Natural killer cell (primary cell): ENCODE data around the gene ZSCAN26. TPM values are rescaled to one million over a fixed set of nuclear protein-coding genes. Genes with fewer than 3 reads are reported as not detected.

ENCODE experiments used
- ATAC-seq, 3 donors: fragments of 150-1000 bp in 2 of 3; fragments of 200-7000 bp in 1 of 3; cut with Tn5 transposase; 1 replicate in 1 of 3; 2 replicates in 2 of 3; pipeline ENCODE4 v1.10.0; 2021; ENCODE audit warnings: mild to moderate bottlenecking in 2 of 3, moderate library complexity in 2 of 3
- DNase-seq, 2 donors: peaks; one replicate each; pipeline versions ENCODE4 v3.0.0 to v3.0.0-alpha.2; 2013 to 2021; ENCODE audit warnings: mixed read lengths in 1 of 2
- H3K27ac ChIP-seq: one replicate; pipeline ENCODE4 v1.5.1; 2013; ENCODE audit warnings: mild to moderate bottlenecking, low read length
- H3K27me3 ChIP-seq: one replicate; pipeline ENCODE4 v1.6.1; 2013; ENCODE audit warnings: low read length; ENCODE audit not compliant: control insufficient read depth, insufficient read depth
- H3K36me3 ChIP-seq: one replicate; pipeline ENCODE4 v1.6.1; 2013; ENCODE audit warnings: low read length; ENCODE audit not compliant: control insufficient read depth, insufficient read depth
- H3K4me1 ChIP-seq: one replicate; pipeline ENCODE4 v1.6.1; 2013; ENCODE audit warnings: low read length; ENCODE audit not compliant: control insufficient read depth, insufficient read depth
- H3K4me3 ChIP-seq: one replicate; pipeline ENCODE4 v1.5.1; 2013; ENCODE audit warnings: low read length
- H3K9me3 ChIP-seq: one replicate; pipeline ENCODE4 v1.6.1; 2013; ENCODE audit warnings: low read length; ENCODE audit not compliant: control insufficient read depth, insufficient read depth
- H3K27ac Mint-ChIP-seq, 2 donors: one replicate each; pipeline ENCODE4 v1.8.0; 2022; ENCODE audit warnings: mild to moderate bottlenecking in 2 of 2, mixed read lengths in 2 of 2, moderate library complexity in 1 of 2
- H3K27me3 Mint-ChIP-seq, 2 donors: one replicate each; pipeline ENCODE4 v1.8.0; 2022; ENCODE audit warnings: low read depth in 2 of 2, mixed read lengths in 2 of 2
- H3K36me3 Mint-ChIP-seq: one replicate; pipeline ENCODE4 v1.8.0; 2022; ENCODE audit warnings: mixed read lengths
- H3K4me1 Mint-ChIP-seq, 2 donors: one replicate each; pipeline ENCODE4 v1.8.0; 2022; ENCODE audit warnings: mixed read lengths in 2 of 2
- H3K4me3 Mint-ChIP-seq: one replicate; pipeline ENCODE4 v1.8.0; 2022; ENCODE audit warnings: mild to moderate bottlenecking, moderate library complexity, mixed read lengths
- H3K9me3 Mint-ChIP-seq, 2 donors: one replicate each; pipeline ENCODE4 v1.8.0; 2022; ENCODE audit warnings: mixed read lengths in 2 of 2
- WGBS: methylation state at CpG from one replicate; pipeline ENCODE4 v1.1.7; 2013; ENCODE audit warnings: missing lambda C conversion rate; ENCODE audit not compliant: insufficient coverage; 5-methylcytosine and 5-hydroxymethylcytosine counted together
- intact Hi-C: fragments of 100-400 bp; cut with micrococcal nuclease; formaldehyde crosslinking; loops from one replicate; pipeline ENCODE4 v1.14.2; 2022
- total RNA-seq, 4 donors: library from RNA; stranded (reverse); fragments of 120-200 nt in 1 of 4; gene quantifications; one replicate each; pipeline versions ENCODE4 v1.2.3 to v1.2.4, GENCODE V29; 2013 to 2022
- TF ChIP-seq, protein P1 (sequence below): fragments of 200-600 bp; IDR thresholded peaks from one replicate; pipeline ENCODE4 v1.8.0; 2022; ENCODE audit warnings: antibody characterized with exemption

The ZSCAN26 gene
- total RNA-seq, 3 donors from 2014 or later (not counting 1 experiment from before 2014, with no cell fraction given): 13.7 to 24.4 (median 15.4) TPM

DNA sequence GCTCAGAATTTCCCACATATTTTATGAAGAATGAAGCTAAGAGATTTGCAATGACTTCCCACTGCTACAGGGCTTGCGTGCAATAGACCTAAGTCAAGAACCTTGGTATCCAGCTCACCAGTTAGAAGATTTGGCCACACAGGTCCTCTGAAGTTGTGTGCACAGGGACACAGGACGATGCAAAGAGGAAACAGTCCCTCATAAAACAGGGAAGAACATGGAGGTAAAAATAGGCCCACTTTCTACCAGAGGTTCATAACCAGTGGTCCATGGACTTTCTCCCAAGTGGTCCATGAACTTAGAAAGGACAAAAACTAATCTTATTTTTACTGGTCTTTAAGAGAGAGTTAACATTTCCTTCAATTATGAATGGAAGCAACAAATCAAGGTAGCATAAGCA is 16.2 kb upstream of the ZSCAN26 start:
- no peak overlapping the region for H3K27ac Mint-ChIP-seq
- H3K9me3 ChIP-seq: no peaks in the 10 kb centered on the region
- H3K4me1 Mint-ChIP-seq: peaks cover 34 to 46% of the 10 kb centered on the region in 2 donors
- TF ChIP-seq, protein P1, sequence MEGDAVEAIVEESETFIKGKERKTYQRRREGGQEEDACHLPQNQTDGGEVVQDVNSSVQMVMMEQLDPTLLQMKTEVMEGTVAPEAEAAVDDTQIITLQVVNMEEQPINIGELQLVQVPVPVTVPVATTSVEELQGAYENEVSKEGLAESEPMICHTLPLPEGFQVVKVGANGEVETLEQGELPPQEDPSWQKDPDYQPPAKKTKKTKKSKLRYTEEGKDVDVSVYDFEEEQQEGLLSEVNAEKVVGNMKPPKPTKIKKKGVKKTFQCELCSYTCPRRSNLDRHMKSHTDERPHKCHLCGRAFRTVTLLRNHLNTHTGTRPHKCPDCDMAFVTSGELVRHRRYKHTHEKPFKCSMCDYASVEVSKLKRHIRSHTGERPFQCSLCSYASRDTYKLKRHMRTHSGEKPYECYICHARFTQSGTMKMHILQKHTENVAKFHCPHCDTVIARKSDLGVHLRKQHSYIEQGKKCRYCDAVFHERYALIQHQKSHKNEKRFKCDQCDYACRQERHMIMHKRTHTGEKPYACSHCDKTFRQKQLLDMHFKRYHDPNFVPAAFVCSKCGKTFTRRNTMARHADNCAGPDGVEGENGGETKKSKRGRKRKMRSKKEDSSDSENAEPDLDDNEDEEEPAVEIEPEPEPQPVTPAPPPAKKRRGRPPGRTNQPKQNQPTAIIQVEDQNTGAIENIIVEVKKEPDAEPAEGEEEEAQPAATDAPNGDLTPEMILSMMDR: no peak
- H3K27me3 Mint-ChIP-seq: peaks cover 0 to 4% of the 10 kb centered on the region in 2 donors
- H3K4me3 Mint-ChIP-seq: peak overlapping the region; percentile 76
- DNase-seq: no peak
- no peak overlapping the region for H3K4me3 ChIP-seq
- peaks cover 12% of the 10 kb centered on the region for H3K4me1 ChIP-seq
- intact Hi-C loops: loop anchor here (5.0 kb wide), 3 partner anchors 87 to 128 kb away; partner anchors contain the start of genes ZKSCAN8, ZSCAN16 and ZSCAN31
- peaks cover 25% of the 10 kb centered on the region for H3K36me3 Mint-ChIP-seq
- no peak overlapping the region for H3K27ac ChIP-seq
- H3K27me3 ChIP-seq: no peaks in the 10 kb centered on the region
- peaks cover 0 to 3% of the 10 kb centered on the region in 2 donors for H3K9me3 Mint-ChIP-seq
- 78% methylated on average over 2 of the region's 2 CpGs for WGBS
- H3K36me3 ChIP-seq: peaks cover 26% of the 10 kb centered on the region
- ATAC-seq: no peak

DNA sequence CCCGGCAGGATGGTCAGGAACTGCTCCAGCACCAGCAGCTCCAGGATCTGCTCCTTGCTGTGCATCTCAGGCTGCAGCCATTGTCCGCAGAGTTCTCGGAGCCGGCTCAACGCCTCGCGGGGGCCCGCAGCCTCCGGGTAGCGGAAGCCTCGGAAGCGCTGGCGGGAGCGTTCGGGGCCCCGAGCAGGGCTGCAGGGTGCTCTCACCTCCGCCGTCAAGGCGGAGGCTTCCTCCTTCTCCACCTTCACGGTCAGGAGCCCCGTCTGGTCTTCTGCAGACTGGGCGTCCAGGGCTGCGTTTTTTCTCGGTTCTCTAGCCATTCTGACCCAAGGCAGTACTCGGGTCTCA is 15.3 kb upstream of the ZSCAN26 start:
- peak; percentile 24 to 61 for DNase-seq
- peaks cover 18% of the 10 kb centered on the region for H3K36me3 Mint-ChIP-seq
- H3K27ac ChIP-seq: peak overlapping the region; percentile 39

DNA sequence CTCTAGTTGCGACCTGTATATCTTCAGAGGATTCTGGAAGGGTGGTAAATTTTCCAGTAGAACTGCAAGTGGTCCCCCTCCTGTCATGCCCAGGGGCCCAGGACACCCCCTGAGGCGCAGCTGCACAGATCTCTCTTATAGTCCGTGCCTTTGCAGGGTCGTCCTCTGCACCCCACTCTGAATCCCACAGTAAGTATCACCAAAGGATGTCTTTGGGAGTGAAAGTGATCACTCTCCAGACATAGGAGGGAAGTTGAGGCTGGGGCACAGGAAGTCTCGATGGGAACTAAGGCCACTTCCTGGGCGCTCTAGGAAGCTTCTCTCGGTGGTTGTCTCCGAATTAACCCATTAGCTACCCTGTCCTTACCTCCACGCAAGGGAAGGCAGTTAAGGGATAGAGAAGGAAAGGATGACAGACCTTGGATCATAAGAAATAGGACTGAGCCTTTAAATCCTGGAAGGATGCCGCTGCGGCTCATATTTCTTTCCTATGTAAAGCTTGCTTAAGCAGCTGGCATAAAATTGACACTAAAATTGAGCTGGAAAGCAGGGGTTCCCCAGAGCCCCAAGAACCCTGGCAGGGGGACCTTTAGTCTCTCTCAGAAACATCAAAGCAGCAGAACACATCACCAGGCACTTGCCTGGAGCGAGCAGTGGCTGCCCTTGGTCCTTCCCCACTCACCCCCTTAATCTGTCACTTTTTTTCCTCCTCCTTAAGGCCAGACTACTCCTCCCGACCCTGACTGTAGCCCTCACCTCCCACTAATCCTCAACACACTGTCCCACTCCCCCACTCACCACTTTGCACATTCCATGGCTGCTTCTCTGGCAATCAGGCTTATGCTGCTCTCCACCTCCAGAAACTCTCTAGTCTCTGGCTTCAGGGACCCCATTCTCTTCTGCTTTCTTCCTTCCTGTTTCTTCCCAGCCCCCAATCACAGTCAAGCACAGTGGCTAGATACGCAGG is 14.7 kb upstream of the ZSCAN26 start, which contains the start of gene ZKSCAN4:
Gene ZKSCAN4 (minus strand): TSS at position 261 of the 967 bp plus-strand sequence. CDS start 289 bp downstream, outside the sequence.
- peak within 1 kb of the TSS; percentile 81 for H3K4me3 ChIP-seq
- Mint-ChIP-seq H3K27me3 (peaks cover 3 to 8% of the 10 kb centered on the region in 2 donors), H3K36me3 (peaks cover 12% of the 10 kb centered on the region), H3K9me3 (peaks cover 0 to 3% of the 10 kb centered on the region in 2 donors), H3K4me1 (peaks cover 31 to 38% of the 10 kb centered on the region in 2 donors), H3K27ac (peak within 1 kb of the TSS; percentile 68 to 88), H3K4me3 (peak within 1 kb of the TSS; percentile 98)
- peaks cover 14% of the 10 kb centered on the region for H3K36me3 ChIP-seq
- TF ChIP-seq, protein P1: no peak
- WGBS: 4% methylated on average over 11 of the region's 14 CpGs
- peaks cover 12% of the 10 kb centered on the region for H3K4me1 ChIP-seq
- peak within 1 kb of the TSS; percentile 59 for H3K27ac ChIP-seq
- no peaks in the 10 kb centered on the region for H3K9me3 ChIP-seq
- DNase-seq (peak; percentile 64 to 92), ATAC-seq (peak; percentile 90 to 93 (median 91))
- intact Hi-C loops: loop anchor here (1.0 to 5.0 kb wide), 5 partner anchors 15 to 147 kb away; partner anchors contain the start of genes ZKSCAN8, ZSCAN12, ZSCAN16 and ZSCAN26
- H3K27me3 ChIP-seq: peaks cover 3% of the 10 kb centered on the region

More for the DNA sequence above, 15.3 kb upstream of the ZSCAN26 start:
- peak; percentile 70 to 74 (median 71) for ATAC-seq
- H3K4me3 Mint-ChIP-seq: peak overlapping the region; percentile 98
- peaks cover 3 to 8% of the 10 kb centered on the region in 2 donors for H3K27me3 Mint-ChIP-seq
- intact Hi-C loops: loop anchor here (1.0 to 5.0 kb wide), 5 partner anchors 16 to 148 kb away; partner anchors contain the start of genes ZKSCAN8, ZSCAN12, ZSCAN16 and ZSCAN26
- peaks cover 12% of the 10 kb centered on the region for H3K4me1 ChIP-seq
- H3K27ac Mint-ChIP-seq: peak overlapping the region; percentile 68 to 88
- peaks cover 21% of the 10 kb centered on the region for H3K36me3 ChIP-seq
- peaks cover under 1% of the 10 kb centered on the region for H3K27me3 ChIP-seq
- no peaks in the 10 kb centered on the region for H3K9me3 ChIP-seq
- TF ChIP-seq, protein P1: no peak
- WGBS: under 1% methylated on average over 25 of the region's 25 CpGs
- H3K4me1 Mint-ChIP-seq: peaks cover 31 to 41% of the 10 kb centered on the region in 2 donors
- H3K4me3 ChIP-seq: peak overlapping the region; percentile 81
- peaks cover 0 to 3% of the 10 kb centered on the region in 2 donors for H3K9me3 Mint-ChIP-seq
